Sigmoid colon (tissue), 7 donors: Measurements from ENCODE around the gene TRUB2. TPM values are rescaled to one million over a fixed set of nuclear protein-coding genes. Genes with fewer than 3 reads are reported as not detected.
"Not testable (repeated sequence)": the region's sequence is repeated elsewhere in the genome, so short reads cannot be mapped to it uniquely, and the experiment has no call there.

ENCODE experiments used
- DNase-seq: peaks from one replicate; pipeline ENCODE4 v3.0.0-alpha.2; 2019
- H3K27ac ChIP-seq, 4 donors: fragments of 200-600 bp; sonication (generic); one replicate each; pipeline ENCODE4 v1.5.1; 2016 to 2019; ENCODE audit warnings: mild to moderate bottlenecking in 1 of 4
- H3K27me3 ChIP-seq, 3 donors: fragments of 200-600 bp; sonication (generic); one replicate each; pipeline ENCODE4 v1.5.1; 2019; ENCODE audit warnings: mild to moderate bottlenecking in 1 of 3
- H3K36me3 ChIP-seq, 4 donors: fragments of 200-600 bp; sonication (generic); one replicate each; pipeline ENCODE4 v1.5.1; 2016 to 2019
- H3K4me1 ChIP-seq, 4 donors: fragments of 200-600 bp; sonication (generic); one replicate each; pipeline ENCODE4 v1.5.1; 2017 to 2019
- H3K4me3 ChIP-seq, 4 donors: fragments of 200-600 bp; sonication (generic); one replicate each; pipeline ENCODE4 v1.5.1; 2017 to 2019; ENCODE audit warnings: mild to moderate bottlenecking in 2 of 4, moderate library complexity in 1 of 4
- H3K9me3 ChIP-seq, 4 donors: fragments of 200-600 bp in 3 of 4; sonication (generic) in 3 of 4; one replicate each; pipeline versions ENCODE4 v1.5.1 to v1.6.1; 2013 to 2019
- EP300 ChIP-seq, 4 donors: sonication (generic); formaldehyde crosslinking; IDR thresholded peaks; one replicate each; pipeline ENCODE4 v1.6.1; 2017; ENCODE audit warnings: antibody characterized with exemption in 4 of 4
- POLR2A ChIP-seq, 2 donors: fragments of 450-650 bp; IDR thresholded peaks; one replicate each; pipeline ENCODE4 v1.6.1; 2016; ENCODE audit warnings: antibody characterized with exemption in 2 of 2, mild to moderate bottlenecking in 2 of 2, moderate library complexity in 2 of 2
- POLR2AphosphoS5 ChIP-seq, 4 donors: sonication (generic); formaldehyde crosslinking; IDR thresholded peaks; one replicate each; pipeline ENCODE4 v1.6.1; 2017; ENCODE audit warnings: antibody characterized with exemption in 4 of 4
- WGBS, 2 donors: extraction: QIAGEN DNeasy Blood & Tissue Kit; methylation state at CpG; one replicate each; pipeline ENCODE4 v1.1.7; 2013; 5-methylcytosine and 5-hydroxymethylcytosine counted together
- intact Hi-C: fragments of 100-400 bp; cut with DNase I; formaldehyde crosslinking; loops from one replicate; pipeline ENCODE4 v1.15.1; 2023
- polyA plus RNA-seq, 3 donors: library from polyadenylated mRNA; stranded (reverse); fragments of 200-250 nt; gene quantifications; one replicate each; pipeline ENCODE4 v1.2.3, GENCODE V29; 2013
- total RNA-seq, 4 donors: library from RNA; depleted of rRNA; stranded (reverse); fragments of >200 nt; gene quantifications; one replicate each; pipeline ENCODE4 v1.1.0, GENCODE V29; 2016
- TF ChIP-seq, protein P1 (sequence below), 4 experiments: fragments of 450-650 bp in 3 of 4; fragments of 200-600 bp in 1 of 4; IDR thresholded peaks; one replicate each; pipeline ENCODE4 v1.5.1; 2016 to 2019; ENCODE audit warnings: antibody characterized with exemption in 4 of 4, mild to moderate bottlenecking in 3 of 4, moderate library complexity in 2 of 4
- donor health status: healthy with polysubstance abuse.
- donor health status: Bipolar disorder and iron deficiency.
- donor health status: healthy.

Gene TRUB2
- total and polyA plus RNA-seq, 7 donors: 7.6 to 20.8 (median 14.1) TPM

DNA sequence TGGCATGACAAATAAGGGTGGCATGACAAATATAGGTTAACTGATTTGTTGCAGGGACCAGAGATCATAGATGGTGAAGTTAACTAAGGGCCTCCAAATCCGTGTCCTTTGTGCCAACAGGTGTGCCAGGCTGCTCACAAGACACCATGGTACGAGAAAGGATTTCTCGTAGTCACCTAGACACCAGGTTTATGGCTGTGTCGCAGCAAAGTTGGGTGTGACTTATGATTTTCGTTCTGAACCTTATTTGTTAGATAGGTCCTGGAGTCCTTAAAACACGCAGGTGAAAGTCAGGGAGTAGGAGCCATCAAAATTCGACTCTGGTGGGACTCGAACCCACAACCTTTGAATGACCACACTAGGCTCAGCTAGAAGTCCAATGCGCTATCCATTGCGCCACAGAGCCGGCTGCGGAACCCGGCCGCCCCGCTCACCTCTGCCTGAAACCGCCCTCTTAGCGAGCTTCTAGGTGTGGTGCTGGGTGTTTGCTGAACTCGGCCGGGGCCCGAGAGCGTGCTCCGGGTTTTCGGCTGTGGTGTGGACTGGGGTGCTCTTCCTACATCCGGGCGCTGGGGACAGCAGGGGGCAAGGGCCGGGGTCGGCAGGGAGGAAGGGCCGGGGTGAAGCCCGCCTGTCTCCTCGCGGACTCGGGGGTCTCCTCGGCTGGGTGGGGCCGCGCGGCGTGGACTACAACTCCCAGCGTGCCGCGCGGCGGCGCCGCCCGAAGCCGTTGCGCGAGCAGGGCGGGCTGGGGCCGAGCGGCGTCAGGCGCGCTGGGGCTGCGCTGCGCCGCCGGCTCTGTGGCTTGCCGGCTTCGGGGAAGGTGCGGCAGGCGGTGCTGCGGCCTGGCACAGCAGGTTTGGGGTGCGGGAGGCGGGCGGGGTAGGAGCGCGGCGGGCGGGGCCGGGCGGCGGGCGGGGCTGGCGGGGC, 17.8 kb upstream of the TRUB2 start, which contains the start of gene SLC27A4:
SLC27A4 (plus strand) TSS at position 767 of the 930 bp plus-strand sequence. CDS start 2,606 bp downstream, outside the sequence.
- TF ChIP-seq POLR2AphosphoS5 (IDR thresholded peaks at IDR 0.05) (peak in 1 of 4 donors; percentile 6), EP300 (IDR thresholded peaks at IDR 0.05) (no peak), POLR2A (IDR thresholded peaks at IDR 0.05) (no peak)
- TF ChIP-seq, protein P1, sequence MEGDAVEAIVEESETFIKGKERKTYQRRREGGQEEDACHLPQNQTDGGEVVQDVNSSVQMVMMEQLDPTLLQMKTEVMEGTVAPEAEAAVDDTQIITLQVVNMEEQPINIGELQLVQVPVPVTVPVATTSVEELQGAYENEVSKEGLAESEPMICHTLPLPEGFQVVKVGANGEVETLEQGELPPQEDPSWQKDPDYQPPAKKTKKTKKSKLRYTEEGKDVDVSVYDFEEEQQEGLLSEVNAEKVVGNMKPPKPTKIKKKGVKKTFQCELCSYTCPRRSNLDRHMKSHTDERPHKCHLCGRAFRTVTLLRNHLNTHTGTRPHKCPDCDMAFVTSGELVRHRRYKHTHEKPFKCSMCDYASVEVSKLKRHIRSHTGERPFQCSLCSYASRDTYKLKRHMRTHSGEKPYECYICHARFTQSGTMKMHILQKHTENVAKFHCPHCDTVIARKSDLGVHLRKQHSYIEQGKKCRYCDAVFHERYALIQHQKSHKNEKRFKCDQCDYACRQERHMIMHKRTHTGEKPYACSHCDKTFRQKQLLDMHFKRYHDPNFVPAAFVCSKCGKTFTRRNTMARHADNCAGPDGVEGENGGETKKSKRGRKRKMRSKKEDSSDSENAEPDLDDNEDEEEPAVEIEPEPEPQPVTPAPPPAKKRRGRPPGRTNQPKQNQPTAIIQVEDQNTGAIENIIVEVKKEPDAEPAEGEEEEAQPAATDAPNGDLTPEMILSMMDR (IDR thresholded peaks at IDR 0.05): no peak
- DNase-seq: peak; percentile 80

DNA sequence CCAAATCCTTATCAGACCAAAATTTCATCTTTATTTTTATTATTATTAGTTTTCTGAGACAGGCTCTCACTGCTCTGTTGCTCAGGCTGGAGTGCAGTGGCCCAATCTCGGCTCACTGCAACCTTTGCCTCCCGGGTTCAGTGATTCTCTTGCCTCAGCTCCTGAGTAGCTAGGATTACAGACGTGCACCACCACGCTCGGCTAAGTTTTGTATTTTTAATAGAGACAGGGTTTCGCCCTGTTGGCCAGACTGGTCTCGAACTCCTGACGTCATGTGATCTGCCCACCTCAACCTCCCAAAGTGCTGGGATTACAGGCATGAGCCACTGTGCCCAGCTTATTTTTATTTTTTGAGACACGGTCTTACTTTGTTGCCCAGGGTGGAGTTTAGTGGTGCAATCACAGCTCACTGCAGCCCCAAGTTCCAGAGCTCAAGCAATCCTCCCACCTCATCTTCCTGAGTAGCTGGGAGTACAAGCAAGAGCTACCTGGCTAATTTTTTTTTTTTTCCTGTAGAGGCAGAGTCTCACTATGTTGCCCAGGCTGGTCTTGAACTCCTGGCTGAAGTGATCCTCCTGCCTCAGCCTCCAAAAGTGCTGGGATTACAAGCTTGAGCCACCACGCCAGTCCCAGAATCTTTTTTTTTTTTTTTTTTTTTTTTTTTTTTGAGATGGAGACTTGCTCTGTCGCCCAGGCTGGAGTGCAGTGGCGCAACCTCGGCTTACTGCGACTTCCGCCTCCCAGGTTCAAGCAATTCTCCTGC, 16.8 kb upstream of the TRUB2 start:
- H3K9me3 ChIP-seq, DNase-seq, H3K4me3 ChIP-seq, H3K27me3 ChIP-seq, intact Hi-C loops, H3K27ac ChIP-seq: not testable (repeated sequence)
- H3K36me3 ChIP-seq: peaks cover 0 to 20% (median 9%) of the 10 kb centered on the region in 4 donors
- WGBS, 2 donors: 93% methylated on average over 15 of the region's 15 CpGs
- peaks cover 0 to 18% (median 14%) of the 10 kb centered on the region in 4 donors for H3K4me1 ChIP-seq

More for the DNA sequence above, 17.8 kb upstream of the TRUB2 start, which contains the start of gene SLC27A4:
- WGBS, 2 donors: 2 to 5% methylated on average over 75 of the region's 75 CpGs
- no peaks in the 10 kb centered on the region for H3K9me3 ChIP-seq
- peaks cover 0 to 26% (median 16%) of the 10 kb centered on the region in 4 donors for H3K36me3 ChIP-seq
- H3K4me3 ChIP-seq: peak within 1 kb of the TSS; percentile 69 to 91 (median 86)
- intact Hi-C loops: loop anchor here (2.0 kb wide), 3 partner anchors 17 to 45 kb away; partner anchors contain the start of genes COQ4, TRUB2 and URM1
- peak within 1 kb of the TSS; percentile 85 to 86 (median 85) for H3K27ac ChIP-seq
- H3K27me3 ChIP-seq: no peaks in the 10 kb centered on the region
- H3K4me1 ChIP-seq: peaks cover 0 to 18% (median 14%) of the 10 kb centered on the region in 4 donors

DNA sequence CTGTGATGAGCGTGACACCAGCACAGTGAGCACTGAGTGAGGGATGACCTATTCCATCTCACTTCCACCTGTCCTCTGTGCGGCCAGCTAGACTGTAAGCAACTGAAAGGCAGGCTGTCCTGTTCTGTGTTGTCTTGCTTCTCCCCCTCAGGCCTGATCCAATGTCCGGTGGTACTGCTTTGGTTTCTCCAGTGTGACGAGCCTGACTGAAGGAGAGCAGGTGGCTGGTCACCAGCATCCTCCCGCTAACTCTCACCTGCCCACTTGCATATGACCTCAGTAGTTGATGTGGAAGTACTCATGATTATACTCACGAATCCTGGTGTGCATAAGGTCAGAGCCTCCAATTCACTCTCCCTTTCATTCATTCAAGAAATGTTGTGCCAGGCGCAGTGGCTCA, 15.7 kb upstream of the TRUB2 start:
- Histone ChIP-seq H3K36me3 (peaks cover 0 to 20% (median 4%) of the 10 kb centered on the region in 4 donors), H3K27me3 (no peaks in the 10 kb centered on the region), H3K9me3 (no peaks in the 10 kb centered on the region), H3K4me1 (peaks cover 0 to 18% (median 14%) of the 10 kb centered on the region in 4 donors), H3K27ac (no peak overlapping the region), H3K4me3 (no peak overlapping the region)
- intact Hi-C loops: no loop called here
- 92 to 94% methylated on average over 7 of the region's 7 CpGs for WGBS, 2 donors
- no peak for DNase-seq
- TF ChIP-seq POLR2A (IDR thresholded peaks at IDR 0.05) (no peak), POLR2AphosphoS5 (IDR thresholded peaks at IDR 0.05) (no peak), EP300 (IDR thresholded peaks at IDR 0.05) (no peak)
- TF ChIP-seq, protein P1 (IDR thresholded peaks at IDR 0.05): no peak

DNA sequence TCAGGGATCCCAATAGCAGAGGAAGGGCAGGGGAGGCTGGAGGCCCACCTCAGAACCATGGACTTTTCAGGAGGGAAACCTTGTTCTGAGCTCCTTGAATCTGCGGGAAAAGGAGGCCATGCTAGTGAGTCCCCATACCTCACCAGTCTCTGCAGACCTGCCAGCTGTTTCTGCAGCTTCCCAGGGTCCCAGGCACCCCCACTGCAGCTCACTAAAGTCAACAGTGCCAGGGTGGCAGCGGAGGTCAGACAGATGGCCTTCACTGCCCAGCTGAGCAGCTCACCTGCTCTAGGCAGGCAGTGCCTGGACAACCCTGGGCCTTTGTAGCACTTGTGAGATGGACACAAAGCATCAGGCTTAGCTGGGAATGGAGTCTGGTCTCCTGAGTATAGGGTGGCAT, 13.7 kb upstream of the TRUB2 start:
- H3K27me3 ChIP-seq: no peaks in the 10 kb centered on the region
- intact Hi-C loops: no loop called here

More for the DNA sequence above, 13.7 kb upstream of the TRUB2 start:
- no peak overlapping the region for H3K4me3 ChIP-seq
- DNase-seq: no peak
- TF ChIP-seq POLR2A (IDR thresholded peaks at IDR 0.05) (no peak), EP300 (IDR thresholded peaks at IDR 0.05) (no peak), POLR2AphosphoS5 (IDR thresholded peaks at IDR 0.05) (no peak)
- TF ChIP-seq, protein P1 (IDR thresholded peaks at IDR 0.05): no peak
- no peak overlapping the region for H3K27ac ChIP-seq
- 92 to 95% methylated on average over 2 of the region's 2 CpGs for WGBS, 2 donors
- H3K36me3 ChIP-seq: peaks cover 0 to 27% (median 3%) of the 10 kb centered on the region in 4 donors
- no peaks in the 10 kb centered on the region for H3K9me3 ChIP-seq
- peaks cover 0 to 8% (median 5%) of the 10 kb centered on the region in 4 donors for H3K4me1 ChIP-seq
